Liver (tissue), 9 donors: ENCODE data around the gene MRPL19. TPM values are rescaled to one million over a fixed set of nuclear protein-coding genes. Genes with fewer than 3 reads are reported as not detected.

Experiments
- DNase-seq: peaks from one replicate; pipeline ENCODE4 v3.0.0-alpha.2; 2017; ENCODE audit warnings: low spot score
- H3K27ac ChIP-seq, 2 donors: one replicate each; pipeline ENCODE4 v1.7.0; 2013; ENCODE audit warnings: inconsistent platforms in 2 of 2, low read length in 2 of 2, control low read depth in 1 of 2, low read depth in 1 of 2, mild to moderate bottlenecking in 1 of 2
- H3K27me3 ChIP-seq, 4 donors: one replicate each; pipeline versions ENCODE4 v1.6.1 to v1.7.0; 2013; ENCODE audit warnings: low read length in 3 of 4, inconsistent platforms in 1 of 4, mild to moderate bottlenecking in 1 of 4, moderate library complexity in 1 of 4; ENCODE audit not compliant: control insufficient read depth in 4 of 4, insufficient read depth in 4 of 4
- H3K36me3 ChIP-seq, 4 donors: one replicate each; pipeline versions ENCODE4 v1.6.1 to v1.7.0; 2013; ENCODE audit warnings: low read length in 3 of 4, mild to moderate bottlenecking in 3 of 4, low read depth in 1 of 4, moderate library complexity in 1 of 4; ENCODE audit not compliant: control insufficient read depth in 4 of 4, insufficient read depth in 3 of 4
- H3K4me1 ChIP-seq, 4 donors: one replicate each; pipeline versions ENCODE4 v1.6.1 to v1.7.0; 2013; ENCODE audit warnings: low read length in 3 of 4, mild to moderate bottlenecking in 3 of 4, moderate library complexity in 1 of 4; ENCODE audit not compliant: control insufficient read depth in 4 of 4, insufficient read depth in 4 of 4
- H3K4me3 ChIP-seq, 3 donors: one replicate each; pipeline versions ENCODE4 v1.6.1 to v1.7.0; 2013; ENCODE audit warnings: low read length in 3 of 3, control low read depth in 1 of 3, low read depth in 1 of 3, mild to moderate bottlenecking in 1 of 3
- H3K9ac ChIP-seq, 2 donors: one replicate each; pipeline ENCODE4 v1.7.0; 2013; ENCODE audit warnings: low read length in 2 of 2, mild to moderate bottlenecking in 2 of 2, moderate library complexity in 2 of 2, control low read depth in 1 of 2, low read depth in 1 of 2
- H3K9me3 ChIP-seq, 4 donors: one replicate each; pipeline versions ENCODE4 v1.6.1 to v1.7.0; 2013; ENCODE audit warnings: low read length in 3 of 4; ENCODE audit not compliant: control insufficient read depth in 4 of 4
- EGR1 ChIP-seq, 2 donors: IDR thresholded peaks; 2 replicates each; pipeline ENCODE4 v1.6.1; 2016 to 2018; ENCODE audit warnings: antibody characterized with exemption in 2 of 2, low read depth in 2 of 2
- FOXA1 ChIP-seq: IDR thresholded peaks from 2 replicates; pipeline ENCODE4 v1.6.1; 2016; ENCODE audit warnings: antibody characterized with exemption
- FOXA2 ChIP-seq: IDR thresholded peaks from 2 replicates; pipeline ENCODE4 v1.6.1; 2016; ENCODE audit warnings: antibody characterized with exemption
- GABPA ChIP-seq, 2 donors: IDR thresholded peaks in 1 of 2; conservative IDR thresholded peaks in 1 of 2; 2 replicates each; pipeline ENCODE4 v1.6.1; 2016; ENCODE audit warnings: antibody characterized with exemption in 2 of 2, mild to moderate bottlenecking in 1 of 2, moderate library complexity in 1 of 2
- HNF4A ChIP-seq, 2 donors: conservative IDR thresholded peaks; 2 replicates each; pipeline ENCODE4 v1.6.1; 2016; ENCODE audit warnings: antibody characterized with exemption in 2 of 2, mild to moderate bottlenecking in 2 of 2
- HNF4G ChIP-seq: IDR thresholded peaks from 2 replicates; pipeline ENCODE4 v1.6.1; 2016; ENCODE audit warnings: antibody characterized with exemption
- JUND ChIP-seq, 2 donors: IDR thresholded peaks; 2 replicates each; pipeline ENCODE4 v1.6.1; 2016; ENCODE audit warnings: antibody characterized with exemption in 2 of 2
- NR2F2 ChIP-seq: IDR thresholded peaks from 2 replicates; pipeline ENCODE4 v1.6.1; 2016; ENCODE audit warnings: antibody characterized with exemption
- RAD21 ChIP-seq, 2 donors: IDR thresholded peaks; 2 replicates each; pipeline ENCODE4 v1.6.1; 2016; ENCODE audit warnings: antibody characterized with exemption in 2 of 2, mild to moderate bottlenecking in 2 of 2
- RXRA ChIP-seq, 2 donors: IDR thresholded peaks; 2 replicates each; pipeline ENCODE4 v1.6.1; 2017 to 2018; ENCODE audit warnings: antibody characterized with exemption in 2 of 2, mild to moderate bottlenecking in 1 of 2
- SP1 ChIP-seq: IDR thresholded peaks from 2 replicates; pipeline ENCODE4 v1.6.1; 2018; ENCODE audit warnings: antibody characterized with exemption, mild to moderate bottlenecking
- TAF1 ChIP-seq: conservative IDR thresholded peaks from 2 replicates; pipeline ENCODE4 v1.6.1; 2016; ENCODE audit warnings: antibody characterized with exemption, mild to moderate bottlenecking
- YY1 ChIP-seq: IDR thresholded peaks from 2 replicates; pipeline ENCODE4 v1.6.1; 2016; ENCODE audit warnings: antibody characterized with exemption, mild to moderate bottlenecking
- WGBS: extraction: QIAGEN DNeasy Blood & Tissue Kit; methylation state at CpG from one replicate; pipeline ENCODE4 v1.1.7; 2013; 5-methylcytosine and 5-hydroxymethylcytosine counted together
- polyA plus RNA-seq, 2 donors: library from polyadenylated mRNA; stranded (reverse) in 1 of 2; unstranded in 1 of 2; fragments of 200-250 nt in 1 of 2; fragments of >200 nt in 1 of 2; fragmentation: Nextera tagmentation in 1 of 2; extraction: Ambion mirVana in 1 of 2; gene quantifications; one replicate each; pipeline versions ENCODE4 v1.2.1 to v1.2.3, GENCODE V29; 2013 to 2015
- total RNA-seq, 2 donors: library from RNA; depleted of rRNA; stranded (reverse); fragments of >200 nt; gene quantifications; one replicate each; pipeline ENCODE4 v1.2.3, GENCODE V29; 2014
- TF ChIP-seq, protein P1 (sequence below): IDR thresholded peaks from 2 replicates; pipeline ENCODE4 v1.6.1; 2016; ENCODE audit warnings: antibody characterized with exemption
- TF ChIP-seq, protein P2 (sequence below): IDR thresholded peaks from 2 replicates; pipeline ENCODE4 v1.6.1; 2016; ENCODE audit warnings: antibody characterized with exemption
- TF ChIP-seq, protein P3 (sequence below): IDR thresholded peaks from 2 replicates; pipeline ENCODE4 v1.6.1; 2016; ENCODE audit warnings: antibody characterized with exemption, mild to moderate bottlenecking
- donor health status: healthy.
- donor health status: healthy.
- donor health status: healthy.
- donor health status: healthy.
- donor health status: healthy.

The MRPL19 gene
- total and polyA plus RNA-seq, 4 donors, result 34.8 to 58.5 (median 42.6) TPM

- WGBS, result 74% methylated on average over 5 of the region's 5 CpGs
- no peak for DNase-seq
Measured at GRCh38 chr2:75614162-75614651, 32.4 kb upstream of the MRPL19 start.

DNA sequence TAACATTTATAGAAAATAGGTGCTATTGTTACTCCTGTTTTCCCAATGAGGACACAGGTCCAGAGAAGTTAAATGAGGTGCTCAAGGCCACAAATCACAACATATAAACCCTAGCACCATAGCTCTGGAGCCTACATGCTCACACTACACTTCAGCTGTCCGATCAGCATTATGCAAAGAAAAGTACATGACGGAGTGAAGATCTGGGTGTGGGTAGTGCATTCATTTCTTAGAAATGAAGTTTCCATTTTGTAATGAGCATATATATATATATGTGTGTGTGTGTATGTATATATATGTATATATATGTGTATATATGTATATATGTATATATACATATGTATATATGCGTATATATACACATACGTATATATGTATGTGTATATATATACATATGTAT lies 30.2 kb upstream of the MRPL19 start:
- Histone ChIP-seq H3K9ac (no peak overlapping the region), H3K4me3 (no peak overlapping the region), H3K4me1 (peaks cover 0 to 7% (median 1%) of the 10 kb centered on the region in 4 donors), H3K27me3 (no peaks in the 10 kb centered on the region), H3K9me3 (no peaks in the 10 kb centered on the region), H3K36me3 (no peaks in the 10 kb centered on the region), H3K27ac (no peak overlapping the region)
- 95% methylated on average over 4 of the region's 4 CpGs for WGBS
- TF ChIP-seq SP1 (no peak), GABPA (IDR thresholded peaks at IDR 0.05 in 1 of 2, conservative IDR thresholded peaks at IDR 0.05 in 1 of 2) (no peak), RAD21 (IDR thresholded peaks at IDR 0.05) (no peak), RXRA (IDR thresholded peaks at IDR 0.05) (no peak), FOXA1 (no peak), EGR1 (IDR thresholded peaks at IDR 0.05; ENCODE audit: low read depth in 2 of 2) (no peak), YY1 (no peak), HNF4G (no peak), HNF4A (conservative IDR thresholded peaks at IDR 0.05) (no peak), NR2F2 (no peak), JUND (IDR thresholded peaks at IDR 0.05) (no peak), FOXA2 (no peak), TAF1 (no peak)
- TF ChIP-seq, protein P1, sequence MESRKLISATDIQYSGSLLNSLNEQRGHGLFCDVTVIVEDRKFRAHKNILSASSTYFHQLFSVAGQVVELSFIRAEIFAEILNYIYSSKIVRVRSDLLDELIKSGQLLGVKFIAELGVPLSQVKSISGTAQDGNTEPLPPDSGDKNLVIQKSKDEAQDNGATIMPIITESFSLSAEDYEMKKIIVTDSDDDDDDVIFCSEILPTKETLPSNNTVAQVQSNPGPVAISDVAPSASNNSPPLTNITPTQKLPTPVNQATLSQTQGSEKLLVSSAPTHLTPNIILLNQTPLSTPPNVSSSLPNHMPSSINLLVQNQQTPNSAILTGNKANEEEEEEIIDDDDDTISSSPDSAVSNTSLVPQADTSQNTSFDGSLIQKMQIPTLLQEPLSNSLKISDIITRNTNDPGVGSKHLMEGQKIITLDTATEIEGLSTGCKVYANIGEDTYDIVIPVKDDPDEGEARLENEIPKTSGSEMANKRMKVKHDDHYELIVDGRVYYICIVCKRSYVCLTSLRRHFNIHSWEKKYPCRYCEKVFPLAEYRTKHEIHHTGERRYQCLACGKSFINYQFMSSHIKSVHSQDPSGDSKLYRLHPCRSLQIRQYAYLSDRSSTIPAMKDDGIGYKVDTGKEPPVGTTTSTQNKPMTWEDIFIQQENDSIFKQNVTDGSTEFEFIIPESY, result no peak
- TF ChIP-seq, protein P2, sequence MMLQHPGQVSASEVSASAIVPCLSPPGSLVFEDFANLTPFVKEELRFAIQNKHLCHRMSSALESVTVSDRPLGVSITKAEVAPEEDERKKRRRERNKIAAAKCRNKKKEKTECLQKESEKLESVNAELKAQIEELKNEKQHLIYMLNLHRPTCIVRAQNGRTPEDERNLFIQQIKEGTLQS, result no peak
- TF ChIP-seq, protein P3, sequence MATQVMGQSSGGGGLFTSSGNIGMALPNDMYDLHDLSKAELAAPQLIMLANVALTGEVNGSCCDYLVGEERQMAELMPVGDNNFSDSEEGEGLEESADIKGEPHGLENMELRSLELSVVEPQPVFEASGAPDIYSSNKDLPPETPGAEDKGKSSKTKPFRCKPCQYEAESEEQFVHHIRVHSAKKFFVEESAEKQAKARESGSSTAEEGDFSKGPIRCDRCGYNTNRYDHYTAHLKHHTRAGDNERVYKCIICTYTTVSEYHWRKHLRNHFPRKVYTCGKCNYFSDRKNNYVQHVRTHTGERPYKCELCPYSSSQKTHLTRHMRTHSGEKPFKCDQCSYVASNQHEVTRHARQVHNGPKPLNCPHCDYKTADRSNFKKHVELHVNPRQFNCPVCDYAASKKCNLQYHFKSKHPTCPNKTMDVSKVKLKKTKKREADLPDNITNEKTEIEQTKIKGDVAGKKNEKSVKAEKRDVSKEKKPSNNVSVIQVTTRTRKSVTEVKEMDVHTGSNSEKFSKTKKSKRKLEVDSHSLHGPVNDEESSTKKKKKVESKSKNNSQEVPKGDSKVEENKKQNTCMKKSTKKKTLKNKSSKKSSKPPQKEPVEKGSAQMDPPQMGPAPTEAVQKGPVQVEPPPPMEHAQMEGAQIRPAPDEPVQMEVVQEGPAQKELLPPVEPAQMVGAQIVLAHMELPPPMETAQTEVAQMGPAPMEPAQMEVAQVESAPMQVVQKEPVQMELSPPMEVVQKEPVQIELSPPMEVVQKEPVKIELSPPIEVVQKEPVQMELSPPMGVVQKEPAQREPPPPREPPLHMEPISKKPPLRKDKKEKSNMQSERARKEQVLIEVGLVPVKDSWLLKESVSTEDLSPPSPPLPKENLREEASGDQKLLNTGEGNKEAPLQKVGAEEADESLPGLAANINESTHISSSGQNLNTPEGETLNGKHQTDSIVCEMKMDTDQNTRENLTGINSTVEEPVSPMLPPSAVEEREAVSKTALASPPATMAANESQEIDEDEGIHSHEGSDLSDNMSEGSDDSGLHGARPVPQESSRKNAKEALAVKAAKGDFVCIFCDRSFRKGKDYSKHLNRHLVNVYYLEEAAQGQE, result no peak
- DNase-seq, result no peak

More at GRCh38 chr2:75614162-75614651, 32.4 kb upstream of the MRPL19 start:
- Histone ChIP-seq H3K9me3 (no peaks in the 10 kb centered on the region), H3K4me1 (peaks cover 0 to 7% (median 1%) of the 10 kb centered on the region in 4 donors), H3K27me3 (no peaks in the 10 kb centered on the region), H3K27ac (no peak overlapping the region), H3K36me3 (no peaks in the 10 kb centered on the region), H3K9ac (no peak overlapping the region), H3K4me3 (no peak overlapping the region)
- peak in 1 of 2 donors; percentile 36 for TF ChIP-seq RXRA (IDR thresholded peaks at IDR 0.05)
- no peak for TF ChIP-seq SP1
- peak; percentile 14 to 37 for TF ChIP-seq HNF4A (conservative IDR thresholded peaks at IDR 0.05)
- TF ChIP-seq RAD21 (IDR thresholded peaks at IDR 0.05), result peak in 1 of 2 donors; percentile 56
- peak; percentile 78 for TF ChIP-seq YY1
